GM15510 (cell line): ENCODE data around the gene SLC17A8.

Experiments
- POLR2A ChIP-seq: IDR thresholded peaks from 3 replicates; pipeline ENCODE4 v1.6.1; 2011; ENCODE audit warnings: borderline replicate concordance; ENCODE audit not compliant: insufficient read length; ENCODE audit errors: extremely low read depth

SLC17A8 gene

GRCh38 chr12:100359822-100360221 is 2.9 kb downstream of the SLC17A8 start:
- no peak for TF ChIP-seq POLR2A

- TF ChIP-seq POLR2A = no peak
Measured at GRCh38 chr12:100360450-100360849, 3.6 kb downstream of the SLC17A8 start.

GRCh38 chr12:100364324-100364723 is 7.5 kb downstream of the SLC17A8 start:
- no peak for TF ChIP-seq POLR2A

GRCh38 chr12:100365411-100365810 is 8.5 kb downstream of the SLC17A8 start:
- TF ChIP-seq POLR2A = no peak

- no peak for TF ChIP-seq POLR2A
Measured at GRCh38 chr12:100368066-100368465, 11.2 kb downstream of the SLC17A8 start.

GRCh38 chr12:100371146-100371545 is 14.3 kb downstream of the SLC17A8 start:
- TF ChIP-seq POLR2A = no peak

- no peak for TF ChIP-seq POLR2A
Measured at GRCh38 chr12:100372853-100373640, 16.2 kb downstream of the SLC17A8 start.

- TF ChIP-seq POLR2A = no peak
Measured at GRCh38 chr12:100375038-100375735, 18.3 kb downstream of the SLC17A8 start.

- no peak for TF ChIP-seq POLR2A
Measured at GRCh38 chr12:100376161-100376560, 19.3 kb downstream of the SLC17A8 start.

- TF ChIP-seq POLR2A = no peak
Measured at GRCh38 chr12:100381379-100381778, 24.5 kb downstream of the SLC17A8 start.

GRCh38 chr12:100382338-100382737 is 25.5 kb downstream of the SLC17A8 start:
- TF ChIP-seq POLR2A = no peak

GRCh38 chr12:100383586-100384558 is 27.0 kb downstream of the SLC17A8 start:
- TF ChIP-seq POLR2A = no peak

GRCh38 chr12:100384559-100384935 is 27.7 kb downstream of the SLC17A8 start:
- no peak for TF ChIP-seq POLR2A

GRCh38 chr12:100388382-100388781 is 31.5 kb downstream of the SLC17A8 start:
- TF ChIP-seq POLR2A = no peak

GRCh38 chr12:100391856-100392255 is 35.0 kb downstream of the SLC17A8 start:
- no peak for TF ChIP-seq POLR2A

GRCh38 chr12:100393200-100393599 is 36.3 kb downstream of the SLC17A8 start:
- TF ChIP-seq POLR2A = no peak

- TF ChIP-seq POLR2A = no peak
Measured at GRCh38 chr12:100395811-100396210, 38.9 kb downstream of the SLC17A8 start.
